HG02852 (cell line): ENCODE data around the gene APC2.

Experiments
- ATAC-seq: cut with Tn5 transposase; IDR thresholded peaks from one replicate; pipeline ENCODE4 v1.9.1; 2021; ENCODE audit warnings: mild to moderate bottlenecking, moderate library complexity; ENCODE audit not compliant: unreplicated experiment

The APC2 gene

GRCh38 chr19:1445185-1445931, 4.6 kb upstream of the APC2 start:
- peak; percentile 65 for ATAC-seq

- ATAC-seq: no peak
These were observed 3.8 kb upstream of the APC2 start for GRCh38 chr19:1445932-1446712.

- no peak for ATAC-seq
These were observed 3.0 kb upstream of the APC2 start for GRCh38 chr19:1446713-1447481.

- no peak for ATAC-seq
These were observed 2.4 kb upstream of the APC2 start for GRCh38 chr19:1447504-1447903.

- ATAC-seq: no peak
These were observed 2.0 kb upstream of the APC2 start for GRCh38 chr19:1447944-1448343.

- ATAC-seq: no peak
These were observed 1.1 kb downstream of the APC2 start for GRCh38 chr19:1450735-1451731.

GRCh38 chr19:1451916-1452801, 2.2 kb downstream of the APC2 start:
- no peak for ATAC-seq

- no peak for ATAC-seq
These were observed 3.0 kb downstream of the APC2 start for GRCh38 chr19:1452802-1453524.

- ATAC-seq: no peak
These were observed 3.8 kb downstream of the APC2 start for GRCh38 chr19:1453525-1454364.

GRCh38 chr19:1455002-1455335, 5.0 kb downstream of the APC2 start:
- no peak for ATAC-seq

- no peak for ATAC-seq
These were observed 5.6 kb downstream of the APC2 start for GRCh38 chr19:1455336-1456120.

- no peak for ATAC-seq
These were observed 6.4 kb downstream of the APC2 start for GRCh38 chr19:1456121-1456900.

- no peak for ATAC-seq
These were observed 7.3 kb downstream of the APC2 start for GRCh38 chr19:1457031-1457739.

GRCh38 chr19:1457892-1458291, 8.0 kb downstream of the APC2 start:
- no peak for ATAC-seq

GRCh38 chr19:1459479-1459878, 9.6 kb downstream of the APC2 start:
- no peak for ATAC-seq
